Brain microvascular endothelial cell (primary cell): Measurements from ENCODE around the gene ANKRD40CL.

Experiments used
- DNase-seq: peaks from one replicate; pipeline ENCODE4 v3.0.0-alpha.2; 2020
- H3K27ac ChIP-seq: fragments of 250-450 bp; sonication (Bioruptor Pico); 2 replicates; pipeline ENCODE4 v1.5.1; 2020; ENCODE audit warnings: mild to moderate bottlenecking, moderate library complexity
- H3K27me3 ChIP-seq: fragments of 250-450 bp; sonication (Bioruptor Pico); replicated peaks from 2 replicates; pipeline ENCODE4 v1.5.1; 2020; ENCODE audit warnings: mild to moderate bottlenecking
- H3K36me3 ChIP-seq: fragments of 250-450 bp; sonication (Bioruptor Pico); replicated peaks from 2 replicates; pipeline ENCODE4 v1.5.1; 2020; ENCODE audit warnings: mild to moderate bottlenecking
- H3K4me3 ChIP-seq: 2 replicates; pipeline ENCODE4 v1.5.1; 2011; ENCODE audit warnings: low read depth, mild to moderate bottlenecking, control low read depth, low read length, moderate library complexity
- in situ Hi-C: cut with HindIII; loops from 2 replicates; pipeline ENCODE4 v1.10.0; 2017; ENCODE audit warnings: low sequenced_read_pairs, low pct_ligation_motif_present
- TF ChIP-seq, protein P1 (sequence below): IDR thresholded peaks from 2 replicates; pipeline ENCODE4 v1.5.1; 2011; ENCODE audit warnings: low read depth, mild to moderate bottlenecking, moderate library complexity, low read length, control low read depth, inconsistent platforms; ENCODE audit errors: missing control alignments

Gene ANKRD40CL

GRCh38 chr17:50712641-50713040 lies 54.7 kb downstream of the ANKRD40CL start:
- H3K36me3 ChIP-seq = no peaks in the 10 kb centered on the region
- in situ Hi-C loops = no loop called here
- no peak overlapping the region for H3K27ac ChIP-seq
- no peak overlapping the region for H3K4me3 ChIP-seq
- TF ChIP-seq, protein P1, sequence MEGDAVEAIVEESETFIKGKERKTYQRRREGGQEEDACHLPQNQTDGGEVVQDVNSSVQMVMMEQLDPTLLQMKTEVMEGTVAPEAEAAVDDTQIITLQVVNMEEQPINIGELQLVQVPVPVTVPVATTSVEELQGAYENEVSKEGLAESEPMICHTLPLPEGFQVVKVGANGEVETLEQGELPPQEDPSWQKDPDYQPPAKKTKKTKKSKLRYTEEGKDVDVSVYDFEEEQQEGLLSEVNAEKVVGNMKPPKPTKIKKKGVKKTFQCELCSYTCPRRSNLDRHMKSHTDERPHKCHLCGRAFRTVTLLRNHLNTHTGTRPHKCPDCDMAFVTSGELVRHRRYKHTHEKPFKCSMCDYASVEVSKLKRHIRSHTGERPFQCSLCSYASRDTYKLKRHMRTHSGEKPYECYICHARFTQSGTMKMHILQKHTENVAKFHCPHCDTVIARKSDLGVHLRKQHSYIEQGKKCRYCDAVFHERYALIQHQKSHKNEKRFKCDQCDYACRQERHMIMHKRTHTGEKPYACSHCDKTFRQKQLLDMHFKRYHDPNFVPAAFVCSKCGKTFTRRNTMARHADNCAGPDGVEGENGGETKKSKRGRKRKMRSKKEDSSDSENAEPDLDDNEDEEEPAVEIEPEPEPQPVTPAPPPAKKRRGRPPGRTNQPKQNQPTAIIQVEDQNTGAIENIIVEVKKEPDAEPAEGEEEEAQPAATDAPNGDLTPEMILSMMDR = no peak
- no peak for DNase-seq
- H3K27me3 ChIP-seq = no peaks in the 10 kb centered on the region
